Activated gamma-delta T cell treated with Interleukin-2 at 50 U/mL for 16 hours (primary cell): Measurements from ENCODE around the gene ADAMTSL3.

Experiments used
- DNase-seq: peaks from one replicate; pipeline ENCODE4 v3.0.0-alpha.2; 2020

ADAMTSL3 gene

GRCh38 chr15:83655237-83655616, 1.3 kb downstream of the ADAMTSL3 start:
- no peak for DNase-seq

GRCh38 chr15:83656192-83656591, 2.3 kb downstream of the ADAMTSL3 start:
- DNase-seq: no peak

GRCh38 chr15:83656943-83657528, 3.1 kb downstream of the ADAMTSL3 start:
- DNase-seq: no peak

- no peak for DNase-seq
These were observed 3.6 kb downstream of the ADAMTSL3 start for GRCh38 chr15:83657549-83657948.

GRCh38 chr15:83658430-83659416, 4.8 kb downstream of the ADAMTSL3 start:
- no peak for DNase-seq

GRCh38 chr15:83659417-83659812, 5.5 kb downstream of the ADAMTSL3 start:
- DNase-seq: no peak

GRCh38 chr15:83665480-83665879, 11.6 kb downstream of the ADAMTSL3 start:
- no peak for DNase-seq

- DNase-seq: no peak
These were observed 16.8 kb downstream of the ADAMTSL3 start for GRCh38 chr15:83670672-83671229.

GRCh38 chr15:83671603-83672002, 17.7 kb downstream of the ADAMTSL3 start:
- no peak for DNase-seq

- DNase-seq: no peak
These were observed 19.5 kb downstream of the ADAMTSL3 start for GRCh38 chr15:83673385-83673784.

- no peak for DNase-seq
These were observed 28.7 kb downstream of the ADAMTSL3 start for GRCh38 chr15:83682476-83683088.

GRCh38 chr15:83685916-83686332, 32.0 kb downstream of the ADAMTSL3 start:
- no peak for DNase-seq

GRCh38 chr15:83688201-83688600, 34.3 kb downstream of the ADAMTSL3 start:
- no peak for DNase-seq

- DNase-seq: no peak
These were observed 36.8 kb downstream of the ADAMTSL3 start for GRCh38 chr15:83690676-83691075.

- no peak for DNase-seq
These were observed 39.0 kb downstream of the ADAMTSL3 start for GRCh38 chr15:83692746-83693581.

- DNase-seq: no peak
These were observed 40.1 kb downstream of the ADAMTSL3 start for GRCh38 chr15:83694015-83694414.

GRCh38 chr15:83694536-83694935, 40.6 kb downstream of the ADAMTSL3 start:
- no peak for DNase-seq

GRCh38 chr15:83695246-83695645, 41.3 kb downstream of the ADAMTSL3 start:
- DNase-seq: no peak

- no peak for DNase-seq
These were observed 42.0 kb downstream of the ADAMTSL3 start for GRCh38 chr15:83695901-83696425.

GRCh38 chr15:83697716-83698115, 43.8 kb downstream of the ADAMTSL3 start:
- DNase-seq: no peak

- no peak for DNase-seq
These were observed 44.4 kb downstream of the ADAMTSL3 start for GRCh38 chr15:83698294-83698693.

- no peak for DNase-seq
These were observed 45.1 kb downstream of the ADAMTSL3 start for GRCh38 chr15:83699028-83699427.
